GM12872 (cell line): Measurements from ENCODE around the gene AP2A2.

ENCODE experiments used
- TF ChIP-seq, protein P1 (sequence below): IDR thresholded peaks from 3 replicates; pipeline ENCODE4 v1.5.1; 2011; ENCODE audit warnings: low read depth, mild to moderate bottlenecking, low read length, moderate library complexity; ENCODE audit not compliant: insufficient read depth

AP2A2 gene

DNA sequence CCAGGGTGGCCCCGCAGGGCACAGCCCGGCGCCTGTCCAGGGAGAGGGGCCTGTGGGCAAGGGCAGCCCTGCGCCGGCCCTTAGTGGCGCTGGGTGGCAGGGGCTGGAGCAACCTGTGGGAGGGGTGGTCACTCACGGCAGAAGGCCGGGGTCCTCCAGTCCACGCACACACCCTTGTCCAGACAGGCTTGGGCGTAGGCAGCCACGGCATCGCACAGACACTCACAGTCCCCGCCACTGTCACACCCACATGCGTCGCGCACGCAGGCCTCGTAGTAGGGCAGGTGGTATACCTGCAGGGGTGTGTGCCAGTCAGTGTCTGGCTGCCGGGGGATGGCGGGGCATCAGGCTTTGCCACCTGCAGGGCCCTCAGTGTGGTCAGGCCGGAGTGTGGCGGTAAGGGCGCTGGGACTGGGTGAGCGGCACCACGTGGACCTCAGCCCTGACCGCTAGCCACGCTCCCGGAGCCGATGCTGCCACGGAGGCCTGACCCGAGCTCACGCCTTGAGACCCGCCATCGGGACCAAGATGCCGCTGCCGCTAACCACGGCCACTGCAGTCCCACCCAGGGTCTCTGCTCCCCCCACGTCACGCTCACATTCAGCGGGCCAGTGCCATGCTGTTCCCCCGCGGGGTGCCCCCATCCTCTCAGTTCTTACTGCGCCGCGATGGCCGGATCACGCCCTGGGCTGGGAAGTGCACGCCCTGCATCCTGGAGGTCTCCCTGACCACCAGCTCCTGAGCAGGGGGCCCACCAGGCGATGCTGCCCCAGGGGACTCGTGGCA, 98.3 kb downstream of the AP2A2 start:
- TF ChIP-seq, protein P1, sequence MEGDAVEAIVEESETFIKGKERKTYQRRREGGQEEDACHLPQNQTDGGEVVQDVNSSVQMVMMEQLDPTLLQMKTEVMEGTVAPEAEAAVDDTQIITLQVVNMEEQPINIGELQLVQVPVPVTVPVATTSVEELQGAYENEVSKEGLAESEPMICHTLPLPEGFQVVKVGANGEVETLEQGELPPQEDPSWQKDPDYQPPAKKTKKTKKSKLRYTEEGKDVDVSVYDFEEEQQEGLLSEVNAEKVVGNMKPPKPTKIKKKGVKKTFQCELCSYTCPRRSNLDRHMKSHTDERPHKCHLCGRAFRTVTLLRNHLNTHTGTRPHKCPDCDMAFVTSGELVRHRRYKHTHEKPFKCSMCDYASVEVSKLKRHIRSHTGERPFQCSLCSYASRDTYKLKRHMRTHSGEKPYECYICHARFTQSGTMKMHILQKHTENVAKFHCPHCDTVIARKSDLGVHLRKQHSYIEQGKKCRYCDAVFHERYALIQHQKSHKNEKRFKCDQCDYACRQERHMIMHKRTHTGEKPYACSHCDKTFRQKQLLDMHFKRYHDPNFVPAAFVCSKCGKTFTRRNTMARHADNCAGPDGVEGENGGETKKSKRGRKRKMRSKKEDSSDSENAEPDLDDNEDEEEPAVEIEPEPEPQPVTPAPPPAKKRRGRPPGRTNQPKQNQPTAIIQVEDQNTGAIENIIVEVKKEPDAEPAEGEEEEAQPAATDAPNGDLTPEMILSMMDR = no peak

DNA sequence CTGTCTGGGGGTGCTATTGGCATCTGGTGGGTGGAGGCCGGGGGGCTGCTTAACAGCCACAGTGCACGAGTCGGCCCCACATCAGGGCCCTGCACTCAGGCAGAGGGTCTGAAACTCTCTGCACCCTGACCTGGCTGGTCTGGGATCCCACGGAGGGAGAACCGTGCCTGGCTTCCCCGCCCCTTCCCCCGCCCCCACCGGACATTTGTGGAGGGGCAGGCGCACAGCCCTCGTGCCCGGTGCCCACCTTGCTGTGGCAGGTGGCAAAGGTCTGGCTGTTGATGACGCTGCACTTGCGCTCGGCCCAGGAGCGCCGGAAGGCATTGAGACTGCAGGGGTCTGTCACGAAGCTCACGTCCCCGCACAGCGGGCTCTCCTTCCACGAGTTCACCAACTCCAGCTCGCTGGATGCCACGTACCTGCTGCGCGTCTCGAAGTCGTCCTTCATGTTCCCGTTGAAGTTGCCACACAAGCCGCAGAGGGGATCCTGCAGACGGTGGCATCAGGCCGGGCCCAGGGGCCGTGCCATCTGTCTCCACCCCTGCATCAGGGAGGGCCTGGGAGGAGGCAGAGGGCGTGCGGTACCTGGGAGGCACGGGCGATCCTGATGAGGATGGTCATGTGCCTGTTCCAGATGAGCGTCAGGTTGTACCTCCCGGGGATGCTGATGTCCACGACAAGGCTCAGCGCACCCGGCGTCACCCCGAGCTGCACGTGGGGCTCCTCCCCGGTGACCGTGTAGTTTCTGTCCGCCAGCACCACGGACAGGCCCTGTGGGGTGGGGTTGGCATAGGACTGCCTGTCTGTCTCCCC, 99.1 kb downstream of the AP2A2 start:
- TF ChIP-seq, protein P1 = no peak

DNA sequence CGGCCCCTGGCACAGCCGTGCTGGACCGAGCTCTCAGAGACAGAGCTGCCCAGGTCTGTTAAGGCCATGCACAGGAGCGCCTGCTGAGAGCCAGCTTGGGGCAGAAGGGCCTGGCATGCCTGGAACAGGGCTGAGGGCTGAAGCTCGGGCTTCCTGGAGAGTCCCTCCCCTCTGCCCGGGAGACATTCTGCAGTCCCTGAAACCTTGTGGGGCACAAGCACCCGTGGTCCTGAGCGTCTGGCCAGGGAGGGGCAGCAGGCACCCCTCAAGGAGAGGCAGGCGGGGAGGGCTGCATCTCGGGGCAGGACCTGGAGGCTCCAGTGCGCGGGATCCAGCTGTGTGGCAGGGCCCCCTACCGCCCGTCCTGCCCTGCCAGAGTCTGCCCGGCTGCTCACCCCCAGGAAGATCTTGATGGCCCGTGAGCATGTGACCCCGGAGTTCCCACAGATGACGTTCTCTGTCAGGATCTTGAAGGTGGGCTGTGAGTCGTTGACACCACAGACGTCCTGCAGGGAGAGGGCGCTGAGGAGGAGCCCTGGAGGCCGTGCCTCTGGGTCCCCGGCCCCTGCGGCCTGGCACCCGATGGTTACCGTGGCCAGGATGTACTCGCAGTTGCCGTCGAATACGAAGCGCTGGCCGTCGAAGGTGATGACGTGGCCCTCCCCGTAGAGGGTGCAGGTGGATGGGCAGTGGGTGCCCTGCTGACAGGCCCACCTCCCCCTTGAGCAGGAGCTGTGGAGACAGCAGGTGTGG, 99.9 kb downstream of the AP2A2 start:
- TF ChIP-seq, protein P1 = no peak

DNA sequence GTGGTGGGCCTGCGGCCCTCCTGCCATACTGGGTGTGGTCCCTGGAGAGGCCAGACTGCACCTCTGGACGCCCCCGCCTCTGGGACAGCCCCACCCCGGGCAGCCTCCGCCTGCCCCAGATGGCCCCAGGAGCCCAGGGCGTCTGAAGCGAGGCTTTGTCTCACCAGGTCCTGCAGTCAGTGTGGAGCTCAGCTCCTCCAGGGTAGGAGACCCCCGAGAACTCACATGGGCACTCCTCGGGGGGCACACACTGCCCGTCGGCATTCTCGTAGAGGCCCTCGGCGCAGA, 100.4 kb downstream of the AP2A2 start:
- TF ChIP-seq, protein P1 = no peak

DNA sequence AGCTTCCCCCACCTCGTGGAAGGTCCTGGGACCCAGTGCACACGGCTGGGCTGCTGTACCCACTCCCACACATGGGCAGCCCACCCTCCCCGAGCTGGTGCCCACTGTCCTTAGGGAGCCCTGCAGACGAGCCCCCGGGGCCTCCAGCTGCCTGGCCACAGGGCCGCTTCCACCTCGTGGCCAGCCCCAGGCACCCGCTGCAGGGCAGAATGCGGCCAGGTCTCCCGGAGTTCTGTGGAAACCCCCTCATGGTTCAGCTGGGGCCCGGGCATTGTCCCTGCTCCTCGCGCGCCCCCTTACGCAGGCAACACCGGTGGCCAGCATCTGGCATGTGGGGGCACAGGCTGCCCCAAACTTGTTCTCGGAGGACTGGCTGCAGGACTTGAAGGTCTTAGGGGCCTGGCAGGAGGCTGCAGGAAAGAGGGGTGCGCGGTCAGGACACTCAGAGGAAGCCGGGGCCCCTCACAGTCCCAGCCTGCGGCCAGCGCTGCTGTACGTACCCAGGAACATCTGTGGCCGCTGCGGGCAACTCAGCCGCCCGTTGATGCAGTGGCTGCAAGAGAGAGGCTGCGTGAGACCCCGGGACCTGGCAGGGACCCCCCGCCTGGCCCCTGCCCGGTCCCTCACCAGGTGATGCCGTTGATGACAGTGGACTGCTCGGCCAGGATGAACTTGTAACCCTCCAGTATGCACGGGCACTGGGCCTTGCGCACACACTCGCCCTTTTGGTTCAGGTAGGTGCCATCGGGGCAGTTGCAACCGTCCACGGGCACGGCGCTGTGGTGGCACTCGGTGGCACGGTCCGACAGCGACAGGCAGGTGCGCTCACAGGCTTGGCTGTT, 101.2 kb downstream of the AP2A2 start:
- TF ChIP-seq, protein P1 = no peak

DNA sequence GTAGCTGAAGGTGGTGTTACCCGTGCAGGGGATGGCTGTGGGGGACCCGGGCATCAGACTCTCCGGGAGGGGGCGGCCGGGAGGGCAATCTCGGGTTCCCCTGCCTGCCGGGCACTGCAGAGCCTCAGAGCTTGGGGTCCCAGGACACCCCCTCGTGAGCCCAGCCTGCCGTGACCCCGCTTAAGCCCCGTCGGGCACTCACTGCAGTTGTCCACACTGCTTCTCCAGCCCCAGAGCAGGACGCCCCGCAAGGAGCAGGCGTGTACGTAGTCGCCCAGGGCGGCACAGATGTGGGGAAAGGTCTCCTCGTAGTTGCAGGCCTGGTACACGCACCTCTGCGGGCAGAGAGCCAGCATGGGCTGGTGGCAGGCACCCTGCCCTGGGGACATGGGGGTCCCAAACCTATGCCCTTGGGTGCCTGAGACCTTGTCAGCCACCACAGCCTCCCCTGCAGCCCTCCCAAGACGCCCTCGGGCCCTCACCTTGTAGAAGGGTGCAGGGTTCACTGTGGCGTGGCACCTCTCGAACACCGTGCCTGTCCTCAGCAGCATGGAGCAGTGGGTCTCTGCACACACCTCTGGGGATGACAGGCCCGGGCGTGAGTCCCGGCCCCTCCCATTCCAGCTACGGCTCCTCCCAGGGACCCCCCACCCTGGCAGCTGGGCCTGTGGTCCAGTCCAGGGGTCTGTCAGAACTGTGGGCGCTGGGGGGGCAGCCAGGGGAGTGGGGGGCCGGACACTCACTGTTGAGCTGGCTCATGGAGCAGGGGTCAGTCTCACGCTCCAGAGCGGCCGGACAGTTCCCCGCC, 102.0 kb downstream of the AP2A2 start:
- TF ChIP-seq, protein P1 = no peak
